AG04449 (cell line): ENCODE measurements around the gene TMEM190.
"Not testable (repeated sequence)": the region's sequence is repeated elsewhere in the genome, so short reads cannot be mapped to it uniquely, and the experiment has no call there.

Experiments used
- CTCF ChIA-PET: fragments of 350-600 bp; formaldehyde crosslinking; extraction: SDS; loops from one replicate; lab custom pipeline; 2021; ENCODE audit warnings: antibody characterized with exemption; lab: Yijun Ruan, JAX
- POLR2A ChIA-PET: fragments of 400-600, 350-600 bp; formaldehyde crosslinking; extraction: SDS; loops from one replicate; lab custom pipeline; 2020; ENCODE audit warnings: antibody characterized with exemption, inconsistent platforms; lab: Yijun Ruan, JAX
- DNase-seq: peaks from one replicate; pipeline ENCODE4 v3.0.0-alpha.2; 2010; ENCODE audit warnings: low read depth, low spot score
- H3K4me3 ChIP-seq: 2 replicates; pipeline ENCODE4 v1.5.1; 2011; ENCODE audit warnings: low read depth, mild to moderate bottlenecking, control low read depth, low read length
- TF ChIP-seq, protein P1 (sequence below): IDR thresholded peaks from one replicate; pipeline ENCODE4 v1.5.1; 2011; ENCODE audit warnings: mild to moderate bottlenecking, moderate library complexity, low read length, control low read depth, inconsistent platforms; ENCODE audit not compliant: insufficient read depth; ENCODE audit errors: missing control alignments

Gene TMEM190

DNA sequence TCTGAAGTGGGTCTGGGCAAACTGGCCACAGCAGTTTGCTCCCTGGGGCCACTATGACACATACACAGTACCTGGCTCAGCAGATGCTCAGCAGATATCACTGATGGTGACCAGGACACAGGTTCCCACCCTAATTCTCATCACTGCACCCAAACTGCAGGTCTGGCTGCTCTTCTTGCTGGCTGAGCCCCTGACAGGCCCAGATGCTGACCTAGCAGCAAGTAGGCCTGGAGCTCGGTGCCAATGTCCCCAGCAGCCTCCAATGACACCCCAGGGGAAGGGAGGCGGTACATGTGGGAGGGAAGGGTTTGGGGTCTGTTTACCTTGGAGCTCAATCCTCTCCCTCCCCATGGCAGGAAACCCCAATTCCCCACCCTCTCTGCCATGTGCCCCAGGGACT is 25.9 kb downstream of the TMEM190 start:
- ChIA-PET CTCF (interaction anchor here (0.8 to 1.8 kb wide), 4 partner anchors 9 to 100 kb away, joined by 3 to 9 read pairs (median 4); no protein-coding TSS in a partner anchor), POLR2A (interaction anchor here (1.2 to 1.4 kb wide), 2 partner anchors 9 to 14 kb away, joined by 3 to 6 read pairs; no protein-coding TSS in a partner anchor)
- no peak for DNase-seq
- no peak overlapping the region for H3K4me3 ChIP-seq
- TF ChIP-seq, protein P1, sequence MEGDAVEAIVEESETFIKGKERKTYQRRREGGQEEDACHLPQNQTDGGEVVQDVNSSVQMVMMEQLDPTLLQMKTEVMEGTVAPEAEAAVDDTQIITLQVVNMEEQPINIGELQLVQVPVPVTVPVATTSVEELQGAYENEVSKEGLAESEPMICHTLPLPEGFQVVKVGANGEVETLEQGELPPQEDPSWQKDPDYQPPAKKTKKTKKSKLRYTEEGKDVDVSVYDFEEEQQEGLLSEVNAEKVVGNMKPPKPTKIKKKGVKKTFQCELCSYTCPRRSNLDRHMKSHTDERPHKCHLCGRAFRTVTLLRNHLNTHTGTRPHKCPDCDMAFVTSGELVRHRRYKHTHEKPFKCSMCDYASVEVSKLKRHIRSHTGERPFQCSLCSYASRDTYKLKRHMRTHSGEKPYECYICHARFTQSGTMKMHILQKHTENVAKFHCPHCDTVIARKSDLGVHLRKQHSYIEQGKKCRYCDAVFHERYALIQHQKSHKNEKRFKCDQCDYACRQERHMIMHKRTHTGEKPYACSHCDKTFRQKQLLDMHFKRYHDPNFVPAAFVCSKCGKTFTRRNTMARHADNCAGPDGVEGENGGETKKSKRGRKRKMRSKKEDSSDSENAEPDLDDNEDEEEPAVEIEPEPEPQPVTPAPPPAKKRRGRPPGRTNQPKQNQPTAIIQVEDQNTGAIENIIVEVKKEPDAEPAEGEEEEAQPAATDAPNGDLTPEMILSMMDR, result no peak

DNA sequence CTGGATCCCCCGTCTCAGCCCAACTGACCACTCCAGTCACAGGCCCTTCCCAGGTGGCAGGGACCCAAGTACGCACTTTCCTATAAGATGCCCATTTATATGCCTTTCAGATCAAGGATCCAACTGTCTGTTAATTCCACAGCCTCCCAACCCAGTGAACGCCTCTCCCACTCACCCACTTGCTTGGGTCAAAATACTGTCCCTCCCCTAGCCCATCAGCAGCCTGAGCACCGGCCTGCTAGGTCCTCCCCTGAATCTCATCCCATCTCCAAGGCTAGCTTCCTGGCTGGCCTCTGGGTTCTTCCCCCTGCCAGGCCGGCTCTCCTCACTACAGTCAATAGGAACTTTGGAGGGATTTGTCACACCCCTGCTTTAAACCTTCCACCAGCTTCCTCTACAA is 29.0 kb downstream of the TMEM190 start:
- no peak for DNase-seq
- ChIA-PET POLR2A (interaction anchor here (0.6 to 3.4 kb wide), 6 partner anchors 15 to 157 kb away, joined by 3 to 86 read pairs (median 4); partner anchors contain the start of gene RPL28), CTCF (interaction anchor here (0.8 to 2.7 kb wide), 7 partner anchors 12 to 265 kb away, joined by 3 to 8 read pairs (median 4); no protein-coding TSS in a partner anchor)
- TF ChIP-seq, protein P1, result no peak
- peak overlapping the region; percentile 84 for H3K4me3 ChIP-seq

DNA sequence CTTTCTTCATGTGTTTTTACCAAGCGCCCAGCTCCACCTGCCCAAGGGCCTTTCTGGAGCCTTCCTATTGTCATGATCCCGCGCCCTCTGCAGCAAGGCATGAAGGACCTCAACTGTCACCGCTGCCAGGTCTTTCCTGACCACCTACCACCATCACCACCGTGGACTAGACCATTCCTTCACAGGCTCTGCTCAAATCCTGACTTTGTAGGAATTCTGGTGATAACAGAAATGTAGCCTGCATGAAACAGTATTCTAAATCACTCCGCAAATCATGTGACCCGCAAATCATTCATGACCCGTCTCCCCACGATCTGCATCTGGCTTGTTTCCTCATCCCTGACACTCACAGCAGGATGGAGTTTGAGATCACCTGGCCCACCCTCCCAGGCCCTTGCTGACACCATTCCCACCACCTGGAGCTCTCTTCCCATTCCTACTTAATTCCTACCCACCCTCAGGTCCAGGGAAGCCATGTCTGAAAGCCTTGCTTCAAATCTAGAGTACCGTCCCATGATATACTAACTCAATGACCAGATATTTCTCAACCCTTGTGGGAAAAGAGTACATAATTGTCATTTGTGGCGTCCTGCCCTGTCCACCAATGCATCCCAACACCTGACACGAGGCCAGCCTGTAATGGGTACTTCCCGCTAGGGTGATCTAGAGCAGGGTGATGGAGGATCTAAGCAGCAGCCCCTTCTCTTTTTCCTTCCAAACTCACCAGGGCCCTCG is 29.6 kb downstream of the TMEM190 start:
- ChIA-PET POLR2A (interaction anchor here (0.6 to 3.4 kb wide), 12 partner anchors 7 to 288 kb away, joined by 3 to 86 read pairs (median 5); partner anchors contain the start of genes PPP1R12C, RPL28, SYT5 and TMEM238), CTCF (interaction anchor here (0.8 to 2.7 kb wide), 6 partner anchors 12 to 265 kb away, joined by 3 to 8 read pairs (median 4); no protein-coding TSS in a partner anchor)
- no peak for DNase-seq
- H3K4me3 ChIP-seq, result peak overlapping the region; percentile 84
- TF ChIP-seq, protein P1, result no peak

DNA sequence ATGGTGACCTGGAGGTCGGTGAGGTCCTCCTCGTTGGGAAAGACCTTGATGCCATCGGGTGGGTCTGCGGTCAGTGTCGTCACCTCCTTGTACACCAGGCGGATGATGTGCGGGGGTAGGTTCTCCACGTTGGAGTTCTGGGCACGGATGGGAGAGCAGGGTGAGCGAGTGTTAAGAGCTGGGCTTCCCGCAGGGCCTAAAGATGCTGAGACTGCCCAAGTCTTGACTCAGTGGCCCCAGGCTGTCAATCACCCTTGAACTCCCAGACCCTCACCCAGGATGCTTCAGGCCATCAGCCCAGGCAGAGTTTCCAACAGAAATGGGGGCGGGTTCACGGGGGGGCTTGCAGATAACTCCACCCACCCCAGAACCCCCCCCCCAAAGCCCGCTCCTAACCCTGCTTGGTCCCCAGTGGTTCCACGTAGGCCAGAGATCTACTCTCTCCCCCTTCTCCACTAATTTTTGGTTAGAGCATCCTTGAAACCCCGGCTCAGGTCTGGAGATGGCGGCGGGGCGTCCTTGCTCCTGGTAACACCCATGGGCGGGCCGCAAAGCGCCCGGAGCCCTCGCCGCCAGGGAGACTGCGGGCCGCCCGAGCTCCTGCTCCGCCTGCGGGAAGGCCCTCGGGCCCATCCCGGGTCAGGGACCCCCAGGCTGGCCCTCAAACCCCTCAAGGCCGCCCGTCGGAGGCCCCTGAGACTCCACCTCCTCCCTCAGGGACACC is 30.4 kb downstream of the TMEM190 start:
- TF ChIP-seq, protein P1, result no peak
- no peak for DNase-seq
- POLR2A ChIA-PET, result interaction anchor here (0.6 to 3.4 kb wide), 33 partner anchors 8 to 321 kb away, joined by 3 to 86 read pairs (median 6); partner anchors contain the start of genes HSPBP1, IL11, ISOC2 and KMT5C
- CTCF ChIA-PET, result interaction anchor here (1.0 to 2.7 kb wide), 4 partner anchors 11 to 266 kb away, joined by 3 to 8 read pairs (median 6); no protein-coding TSS in a partner anchor
- H3K4me3 ChIP-seq, result peak overlapping the region; percentile 84

DNA sequence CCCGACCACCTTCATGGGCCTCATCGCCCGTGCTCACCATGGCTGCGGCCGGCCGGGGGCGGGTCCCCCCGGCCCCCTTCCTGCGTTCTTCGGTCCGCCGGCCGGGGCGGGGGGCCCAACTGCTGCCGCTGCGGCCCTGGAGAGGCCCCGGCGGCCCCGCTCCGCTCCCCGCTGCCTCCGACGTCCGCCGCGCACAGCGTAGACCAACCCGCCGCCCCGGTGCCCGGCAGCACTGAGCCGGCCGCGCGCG is 30.8 kb downstream of the TMEM190 start, which contains the start of gene UBE2S:
UBE2S (minus strand) TSS at position 239 of the 250 bp plus-strand sequence; CDS start at position 40, 199 bp downstream.
- ChIA-PET CTCF (interaction anchor here (1.0 to 2.0 kb wide), 2 partner anchors 11 to 60 kb away, joined by 4 to 7 read pairs; no protein-coding TSS in a partner anchor), POLR2A (interaction anchor here (0.6 to 3.4 kb wide), 46 partner anchors 8 to 321 kb away, joined by 3 to 86 read pairs (median 4); partner anchors contain the start of genes FIZ1, HSPBP1, IL11 and ISOC2)
- DNase-seq, result not testable (repeated sequence)
- H3K4me3 ChIP-seq, result peak within 1 kb of the TSS; percentile 84

DNA sequence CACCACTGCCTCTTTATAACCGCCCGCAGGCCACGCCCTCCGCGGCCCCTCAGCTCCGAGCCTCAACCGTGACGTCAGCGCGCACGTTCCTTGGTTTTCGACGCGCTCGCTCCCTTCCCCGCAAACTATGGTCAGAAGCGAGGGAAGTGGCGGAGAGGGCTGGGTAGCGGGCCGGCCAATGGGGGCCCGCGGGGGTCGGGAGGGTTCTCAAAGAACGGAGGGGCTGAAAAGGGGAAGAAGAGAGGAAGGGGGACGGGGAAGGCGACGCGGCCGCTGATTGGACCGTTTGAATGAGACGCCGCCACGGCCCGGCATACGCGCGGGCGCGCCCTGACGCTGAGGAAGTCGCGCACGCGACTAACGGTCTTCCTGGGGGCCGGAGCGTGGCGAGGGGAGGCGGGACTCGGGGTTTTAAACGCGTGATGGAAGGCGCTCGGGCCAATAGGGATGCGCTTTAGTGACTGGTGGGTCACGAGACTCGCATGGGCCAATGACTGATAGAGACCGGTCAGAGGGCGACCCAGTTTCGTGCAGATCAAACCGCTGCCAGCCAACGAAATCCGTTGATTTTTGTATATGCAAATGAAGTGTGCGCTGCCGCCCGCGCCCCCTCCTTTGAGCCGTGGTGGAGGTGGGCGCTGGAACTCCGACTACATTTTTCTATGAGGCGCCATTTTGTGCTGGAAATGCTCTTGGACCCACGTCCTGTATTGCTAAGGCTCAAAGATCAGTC is 31.3 kb downstream of the TMEM190 start:
- H3K4me3 ChIP-seq, result peak overlapping the region; percentile 84
- DNase-seq, result peak; percentile 95
- POLR2A ChIA-PET, result interaction anchor here (0.5 to 3.4 kb wide), 42 partner anchors 9 to 321 kb away, joined by 3 to 86 read pairs (median 4); partner anchors contain the start of genes FIZ1, HSPBP1, IL11 and ISOC2
- CTCF ChIA-PET, result interaction anchor here (0.8 to 2.8 kb wide), 9 partner anchors 10 to 267 kb away, joined by 3 to 42 read pairs (median 6); partner anchors contain the start of gene TMEM238
- TF ChIP-seq, protein P1, result no peak
